Activated CD4-positive, alpha-beta T cell treated with anti-CD3 and anti-CD28 coated beads for 4 hours (primary cell): ENCODE measurements around the gene RIMS1.

Experiments used
- DNase-seq, 2 donors: peaks; one replicate each; pipeline ENCODE4 v3.0.0-alpha.2; 2020

The RIMS1 gene

DNA sequence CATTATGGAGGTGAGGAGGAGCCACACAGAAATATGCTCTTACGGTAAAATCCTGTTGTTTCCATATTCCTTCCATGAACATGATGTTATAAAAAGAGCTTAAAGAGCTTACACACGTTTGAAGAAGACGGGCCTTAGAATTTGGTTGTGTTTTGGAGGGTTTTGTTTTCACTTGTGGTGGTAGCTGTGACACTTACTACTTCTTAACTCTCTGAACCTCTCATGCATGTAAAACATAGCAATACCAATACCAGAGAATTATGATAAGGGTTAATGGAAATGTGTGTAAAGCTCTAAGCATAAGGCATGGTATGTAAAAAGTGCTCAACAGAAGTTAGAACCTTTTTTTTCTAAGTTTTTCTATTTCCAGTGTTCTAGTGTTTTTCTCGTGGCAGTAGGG, 479.4 kb downstream of the RIMS1 start:
- no peak for DNase-seq

DNA sequence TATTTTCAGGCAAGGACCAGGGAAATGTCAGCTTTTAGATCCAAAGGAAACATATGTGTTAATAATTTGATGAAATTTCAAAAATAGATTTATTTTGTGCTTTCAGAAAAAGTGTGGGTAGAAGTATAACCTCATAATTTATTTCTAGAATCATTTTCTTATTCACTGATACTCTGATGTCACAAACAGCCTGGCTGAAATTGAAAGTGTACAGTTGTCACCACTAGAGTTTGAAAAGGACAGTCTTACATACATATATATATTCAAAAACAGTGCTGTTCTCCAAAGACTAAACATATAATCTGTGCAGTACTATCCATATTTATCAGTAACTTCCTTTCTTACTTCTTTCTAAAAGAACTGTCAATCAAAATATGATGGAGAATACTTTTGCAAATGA, 481.1 kb downstream of the RIMS1 start:
- DNase-seq: no peak

DNA sequence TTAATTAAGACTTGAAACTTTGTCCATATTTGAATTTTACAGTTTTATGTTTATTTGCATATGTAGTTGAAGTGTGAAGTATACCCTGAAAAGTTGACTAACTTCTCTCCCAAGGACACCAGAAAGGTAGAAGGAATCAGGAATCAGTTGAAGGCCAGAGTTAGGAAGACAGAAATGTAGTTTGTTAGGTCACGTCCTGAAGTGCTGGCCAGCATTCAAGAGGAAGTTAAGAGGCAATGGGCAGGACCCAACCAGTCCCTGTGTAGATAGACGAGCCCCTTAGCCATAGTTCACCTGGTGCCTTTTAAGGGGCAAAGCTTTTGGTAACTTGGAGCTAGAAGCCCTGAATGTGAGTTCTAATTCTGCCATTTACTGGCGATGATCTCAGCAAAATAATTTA, 485.1 kb downstream of the RIMS1 start:
- DNase-seq: no peak

DNA sequence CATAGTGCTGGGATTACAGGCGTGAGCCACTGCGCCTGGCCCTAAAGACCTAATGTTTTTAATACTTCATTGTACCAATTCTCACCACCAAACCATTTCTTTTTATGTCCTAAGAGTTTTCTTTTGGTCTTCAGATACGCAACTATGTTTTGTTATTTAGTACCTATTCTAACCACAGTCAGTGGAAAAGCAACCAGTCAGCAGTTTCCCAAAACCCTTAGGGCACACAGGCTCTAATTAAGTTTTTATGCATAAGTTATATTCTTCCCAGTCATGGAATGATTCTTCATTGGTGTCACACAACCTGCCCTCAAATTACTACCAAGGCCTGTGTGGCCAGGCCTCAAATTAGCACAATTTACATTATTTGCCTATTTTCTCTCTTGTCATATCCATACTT, 487.8 kb downstream of the RIMS1 start:
- DNase-seq: no peak

DNA sequence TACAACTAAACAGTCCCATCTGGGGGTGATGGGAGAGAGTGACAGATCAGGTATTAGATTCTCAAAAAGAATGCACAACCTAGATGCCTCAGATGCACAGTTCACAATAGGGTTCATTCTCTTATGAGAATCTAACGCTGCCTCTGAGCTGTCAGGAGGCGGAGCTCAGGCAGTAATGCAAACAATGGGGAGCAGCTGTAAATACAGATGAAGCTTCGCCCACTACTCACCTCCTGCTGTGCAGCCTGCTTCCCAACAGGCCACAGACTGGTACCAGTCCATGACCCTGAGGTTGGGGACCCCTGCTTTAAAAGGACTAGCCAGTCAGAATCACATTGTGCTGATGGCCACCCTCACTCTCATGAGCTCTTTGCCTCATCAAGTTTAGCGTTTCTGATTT, 488.5 kb downstream of the RIMS1 start:
- DNase-seq: no peak

DNA sequence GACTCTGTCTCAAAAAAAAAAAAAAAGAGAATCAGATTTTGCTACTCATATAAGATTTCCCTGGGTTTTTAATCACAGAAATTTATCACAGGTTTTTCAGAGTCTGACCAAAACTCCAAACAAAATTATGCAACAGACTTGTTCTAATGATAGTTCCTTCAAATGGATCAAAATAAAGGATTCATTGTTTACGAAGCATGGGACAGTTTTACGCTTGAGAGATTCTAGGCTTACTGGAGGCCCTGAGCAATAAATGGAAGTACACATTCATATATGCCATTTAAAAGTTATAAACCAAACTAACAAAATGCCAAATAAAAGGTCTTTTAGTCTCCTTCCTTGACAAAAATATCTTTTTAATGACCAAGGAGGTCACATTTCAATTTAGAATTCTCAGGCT, 490.4 kb downstream of the RIMS1 start:
- DNase-seq: no peak

DNA sequence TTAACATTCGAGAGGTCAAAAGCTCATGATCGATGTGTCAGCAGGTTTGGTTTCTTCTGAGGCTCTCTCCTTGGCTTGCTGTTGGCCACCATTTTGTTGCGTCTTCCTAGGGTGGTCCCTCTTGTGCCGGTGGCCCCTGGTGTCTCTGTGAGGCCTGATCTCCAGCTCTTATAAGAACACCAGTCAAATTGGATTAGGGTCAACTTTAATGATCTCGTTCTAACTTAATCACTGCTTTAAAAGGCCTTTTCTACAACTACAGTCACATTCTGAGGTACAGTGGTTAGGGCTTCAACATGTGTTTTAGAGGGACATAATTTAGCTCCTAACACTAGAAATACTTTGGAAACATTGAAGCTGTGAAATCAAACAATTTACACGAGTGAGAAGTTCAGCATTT, 494.7 kb downstream of the RIMS1 start:
- DNase-seq: no peak

DNA sequence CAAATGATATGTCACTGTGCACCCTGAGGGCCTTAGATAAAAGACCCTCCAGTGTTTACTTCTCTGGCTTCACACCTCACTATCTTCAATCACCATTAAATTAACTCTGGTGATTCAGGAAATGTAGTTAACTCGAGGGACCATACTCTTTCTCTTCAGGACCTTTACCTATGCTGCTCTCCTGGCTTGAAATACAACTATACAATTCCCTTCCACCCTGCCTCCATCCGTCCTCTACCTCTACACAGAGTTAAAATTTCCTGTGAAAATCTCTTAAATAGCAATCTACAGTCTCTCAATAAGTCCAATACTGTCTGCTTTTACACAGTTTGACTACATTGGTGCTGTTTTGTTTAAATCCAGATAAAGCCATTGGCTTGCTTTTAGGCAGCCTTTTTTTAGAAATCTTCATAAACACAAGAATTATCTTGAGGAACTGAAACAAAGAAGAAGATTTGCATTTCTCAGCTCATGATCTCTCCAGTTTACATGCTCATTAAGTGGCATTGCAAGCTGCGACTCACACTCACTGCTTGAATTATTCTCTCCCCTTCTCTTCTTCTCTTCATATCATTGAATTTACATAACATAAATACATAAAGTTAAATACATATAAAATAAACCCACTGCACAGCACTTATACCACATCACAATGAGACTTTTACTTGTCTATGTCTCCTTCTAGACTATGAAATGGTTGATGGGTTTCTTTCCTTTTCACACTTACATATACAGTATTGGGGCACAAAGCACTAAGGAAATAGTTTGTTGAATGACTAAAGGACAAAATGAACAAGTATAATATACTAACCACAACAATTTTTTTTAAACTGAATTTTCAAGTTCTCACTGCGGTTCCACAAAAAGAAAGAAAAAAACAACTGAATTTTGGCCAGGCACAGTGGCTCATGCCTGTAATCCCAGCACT, 496.5 kb downstream of the RIMS1 start:
- no peak for DNase-seq

DNA sequence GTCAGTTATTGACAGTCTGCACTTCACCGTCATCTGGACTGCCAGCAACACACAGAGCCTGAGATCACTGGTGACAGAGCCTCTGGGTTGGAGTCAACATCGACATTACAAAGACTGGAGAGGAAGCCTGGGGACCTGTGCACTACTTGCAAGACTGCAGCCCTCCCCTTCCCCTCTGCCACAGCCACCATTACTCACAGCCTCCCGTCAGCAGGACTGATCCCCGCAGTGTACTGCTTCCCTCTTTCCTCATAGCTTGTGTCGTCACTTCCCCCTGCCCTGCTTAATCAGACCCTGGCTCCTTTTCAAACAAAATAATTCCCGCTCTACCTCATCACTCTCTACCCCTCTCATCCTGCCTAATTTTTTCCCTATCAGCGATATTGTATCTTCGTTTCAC, 500.0 kb downstream of the RIMS1 start:
- DNase-seq: no peak

DNA sequence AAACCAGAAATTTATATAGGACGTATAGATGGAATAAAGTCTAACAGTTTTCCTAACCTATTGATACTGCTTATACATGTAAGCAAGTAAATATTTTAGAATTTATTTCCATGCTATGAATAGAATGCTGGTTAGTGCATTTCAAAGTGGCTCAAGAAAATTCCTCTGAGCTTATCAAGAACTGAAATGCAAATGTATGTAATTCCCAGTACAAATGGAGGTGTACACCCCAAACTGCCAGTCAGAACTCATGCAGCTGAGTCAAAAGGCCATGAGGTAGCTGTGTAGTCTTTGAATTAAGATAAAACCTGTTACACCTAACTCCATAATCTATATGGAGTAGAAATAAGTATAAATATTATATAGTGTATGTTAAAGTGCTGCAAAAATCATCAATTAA, 503.3 kb downstream of the RIMS1 start:
- no peak for DNase-seq

DNA sequence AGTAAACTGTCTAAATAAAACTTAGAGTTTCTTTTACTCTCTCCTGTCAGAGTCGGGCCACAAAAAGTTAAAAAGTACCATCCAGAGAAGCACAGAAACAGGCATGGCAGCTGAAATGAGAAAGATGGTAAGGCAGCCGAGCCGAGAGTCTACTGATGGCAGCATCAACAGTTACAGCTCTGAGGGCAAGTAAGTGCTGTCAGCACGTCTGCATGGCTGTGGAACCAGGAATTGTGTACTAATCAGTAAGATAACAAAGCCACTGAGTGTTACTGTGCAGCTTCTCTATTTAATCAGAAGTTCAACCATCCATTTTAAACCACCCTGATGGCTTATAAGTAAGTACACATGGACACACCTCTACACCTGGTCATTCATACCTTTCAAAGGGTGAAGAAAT, 504.2 kb downstream of the RIMS1 start:
- DNase-seq: no peak

DNA sequence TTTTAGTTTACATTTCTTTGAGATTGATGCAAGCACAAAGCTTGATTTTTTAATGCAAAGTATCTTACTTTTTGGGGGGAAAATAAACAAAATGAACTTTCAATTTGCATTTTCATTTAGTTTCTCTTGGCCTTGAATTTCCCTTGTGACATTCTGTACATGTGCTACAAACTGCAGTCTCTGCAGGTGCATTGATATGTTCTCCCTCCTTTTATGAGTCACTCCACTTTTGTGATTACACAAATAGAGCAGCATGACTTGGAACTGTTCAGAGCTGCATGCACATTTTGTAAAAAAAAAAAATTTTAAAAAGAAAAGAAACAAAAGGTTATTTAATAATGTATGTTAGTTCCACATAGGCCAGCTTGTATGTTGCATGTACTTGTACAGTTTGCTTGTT, 515.5 kb downstream of the RIMS1 start:
- DNase-seq: no peak

DNA sequence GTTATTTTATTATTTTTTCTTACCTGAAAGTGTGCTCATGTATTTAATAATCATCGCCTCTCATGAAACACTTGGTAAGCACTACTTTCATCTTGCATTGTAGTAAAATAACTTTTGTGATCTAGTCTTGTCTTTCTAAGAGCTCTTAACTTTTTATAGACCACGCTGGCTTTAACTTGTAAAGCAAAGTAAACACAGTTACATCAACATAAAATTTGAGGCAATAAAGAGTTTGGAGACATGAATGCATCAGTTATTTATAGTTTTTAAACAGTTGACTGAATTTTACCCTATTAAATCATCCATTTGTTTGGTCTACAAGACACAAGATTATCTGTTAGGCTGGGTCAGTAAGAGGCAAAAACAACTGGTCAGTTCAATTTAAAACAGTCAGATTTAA, 517.1 kb downstream of the RIMS1 start:
- no peak for DNase-seq

DNA sequence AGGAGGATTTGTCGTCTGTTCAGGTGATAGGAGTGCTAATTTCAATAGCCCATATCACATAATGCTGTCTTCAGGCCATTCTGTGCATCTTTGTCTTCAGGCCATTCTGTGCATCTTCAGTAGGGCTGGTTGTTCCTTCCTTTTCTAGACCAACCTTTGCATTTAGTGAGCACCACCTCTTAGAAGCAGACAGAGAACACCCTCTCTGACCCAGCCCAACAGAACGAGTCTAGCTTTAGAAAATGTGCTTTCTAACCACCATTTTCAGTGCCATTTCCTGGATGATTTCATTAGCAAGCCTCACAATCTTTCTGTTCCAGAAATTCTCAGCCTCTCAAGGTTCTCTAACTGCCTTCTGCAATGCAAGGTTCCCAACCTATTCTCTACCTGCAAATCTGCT, 520.2 kb downstream of the RIMS1 start:
- DNase-seq: no peak

DNA sequence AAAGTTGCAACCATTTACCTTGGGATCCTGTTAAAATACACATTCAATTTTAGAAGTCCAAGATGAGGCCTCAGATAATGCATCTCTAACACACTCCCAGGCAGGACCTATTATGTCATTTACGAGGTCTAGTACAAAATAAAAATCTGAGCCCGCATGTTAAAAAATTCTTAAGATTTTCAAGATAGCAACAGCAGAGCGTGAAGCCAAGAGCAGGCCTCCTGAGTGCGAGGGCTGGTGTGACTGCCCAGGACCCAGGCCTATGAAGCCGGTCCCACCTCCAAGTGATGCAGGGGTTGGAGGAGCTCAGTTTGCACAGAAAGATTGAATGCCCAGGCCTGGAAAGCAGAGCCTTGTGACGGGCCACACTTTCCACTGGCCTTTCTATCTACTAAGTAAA, 524.4 kb downstream of the RIMS1 start:
- no peak for DNase-seq

DNA sequence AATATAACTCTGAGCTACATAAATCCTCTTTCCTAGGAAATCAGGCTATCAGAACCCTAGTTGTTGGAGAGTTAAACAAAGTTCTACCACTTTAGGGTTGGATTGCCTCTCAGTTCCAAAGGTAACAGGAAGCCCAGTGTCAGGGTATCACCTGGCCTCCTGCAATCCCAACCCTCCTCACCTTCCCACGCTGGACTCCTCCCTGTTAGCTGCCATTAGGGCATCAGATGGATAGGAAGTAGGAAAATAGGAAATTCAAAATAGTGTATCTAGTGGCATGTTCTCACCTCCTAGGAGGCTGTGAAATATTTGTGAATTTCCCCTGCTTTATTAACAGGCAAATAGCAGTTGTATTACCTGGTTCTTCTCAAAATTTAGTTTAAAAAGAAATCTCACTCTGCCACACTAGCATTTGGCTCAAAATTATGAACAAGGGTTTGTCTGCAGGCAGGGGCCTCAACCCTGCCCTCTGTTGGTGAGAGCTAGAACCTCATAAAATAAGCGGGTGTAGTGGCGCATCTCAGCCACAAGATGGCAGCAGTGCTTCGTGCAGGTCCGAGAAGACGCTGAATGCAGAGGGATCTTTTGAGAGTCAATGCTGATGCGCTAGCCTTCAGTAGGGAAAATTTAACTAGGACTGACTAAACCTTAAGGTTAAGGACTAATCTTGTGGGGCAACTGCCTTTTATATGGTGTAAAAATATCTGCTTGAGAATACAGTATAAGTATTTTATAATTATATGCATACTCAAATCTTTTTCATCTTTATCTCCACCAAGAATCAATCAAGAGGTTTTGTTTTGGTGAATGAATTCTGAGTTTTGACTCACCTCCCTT, 525.7 kb downstream of the RIMS1 start:
- peak; percentile 59 to 68 for DNase-seq

DNA sequence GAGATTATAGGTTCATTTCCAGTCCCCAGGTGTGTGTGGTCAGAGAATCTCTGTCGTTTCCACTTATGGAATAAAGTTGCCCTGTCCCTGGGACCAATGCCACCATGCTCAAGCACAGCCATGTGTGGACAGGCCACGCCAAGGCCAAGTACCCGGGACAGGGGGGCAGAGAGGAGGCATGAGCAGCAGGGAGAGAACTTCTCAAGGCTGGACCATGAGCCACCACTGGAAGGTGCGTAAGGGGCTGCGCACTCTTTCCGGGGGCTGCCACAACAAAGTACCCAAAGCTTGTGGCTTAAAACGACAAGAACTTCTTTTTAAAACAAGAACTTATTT, 526.3 kb downstream of the RIMS1 start:
- no peak for DNase-seq

DNA sequence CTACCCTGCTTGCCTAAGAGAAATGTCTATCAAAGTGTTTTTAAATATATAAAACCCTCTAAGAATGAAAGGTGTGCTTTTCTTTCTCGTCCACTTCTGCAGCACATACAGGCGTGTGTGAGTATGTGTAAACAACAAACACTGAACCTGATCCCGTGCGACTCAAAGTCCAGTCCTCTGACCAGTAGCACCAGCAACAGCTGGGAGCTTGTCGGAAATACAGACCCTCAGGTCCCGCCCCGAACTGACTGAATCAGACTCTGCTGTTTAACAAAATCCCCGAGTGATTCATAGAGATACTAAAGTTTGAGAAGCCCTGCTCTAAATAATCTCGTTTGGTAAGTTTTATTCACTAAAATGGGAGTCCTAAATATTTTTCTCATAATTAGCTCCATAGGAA, 527.5 kb downstream of the RIMS1 start:
- no peak for DNase-seq

DNA sequence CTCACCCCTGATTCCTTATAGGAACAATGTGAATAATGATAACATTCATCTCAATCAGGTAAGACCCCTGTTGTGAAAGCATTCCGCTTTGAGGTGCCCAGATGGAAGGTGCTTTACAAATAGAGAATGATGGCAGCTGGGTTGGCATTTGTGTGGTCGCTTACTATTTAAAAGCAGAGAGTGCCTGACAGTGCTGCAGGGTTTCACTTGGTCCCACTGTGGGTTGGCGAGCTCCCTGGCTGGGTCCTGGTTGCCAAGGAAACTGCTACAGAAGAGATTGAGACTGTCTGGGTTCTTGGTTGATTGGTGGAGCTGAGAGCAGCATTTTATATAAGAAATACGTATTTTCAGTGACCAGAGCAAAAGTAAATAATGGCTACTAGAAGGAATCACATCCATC, 528.3 kb downstream of the RIMS1 start:
- no peak for DNase-seq

DNA sequence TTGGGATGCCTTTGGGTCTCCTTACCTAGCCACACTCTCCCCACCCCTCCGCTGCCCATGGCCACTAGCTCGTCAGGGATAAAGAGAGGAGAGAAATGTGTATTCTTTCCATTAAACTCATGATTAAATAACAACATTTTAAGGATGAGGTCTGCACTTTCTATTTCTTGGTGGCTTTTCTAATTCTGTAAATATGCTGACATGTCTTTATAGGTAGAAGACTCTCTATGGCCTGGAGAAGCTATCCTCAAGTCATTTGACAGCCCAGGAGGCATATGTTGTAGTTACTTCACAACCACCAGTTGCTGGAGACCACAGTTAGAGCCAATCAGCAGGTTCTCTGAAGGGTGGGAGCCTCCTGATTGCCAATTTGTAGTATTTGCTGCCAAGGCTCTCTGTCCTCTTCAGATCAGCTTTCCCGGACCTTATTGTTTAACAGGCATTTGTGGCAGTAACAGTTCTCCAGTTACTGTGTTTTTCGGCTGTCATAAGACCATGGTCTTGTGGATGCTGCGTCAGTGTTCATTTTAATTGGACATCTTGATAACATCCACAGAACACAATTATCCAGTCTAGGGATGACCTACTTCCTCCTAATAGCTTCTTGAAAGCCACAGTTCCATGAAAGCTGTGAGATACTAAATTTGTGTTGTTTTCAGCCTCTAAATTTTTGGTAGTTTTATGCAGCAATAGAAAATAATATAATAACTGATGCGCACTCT, 530.6 kb downstream of the RIMS1 start:
- DNase-seq: no peak

DNA sequence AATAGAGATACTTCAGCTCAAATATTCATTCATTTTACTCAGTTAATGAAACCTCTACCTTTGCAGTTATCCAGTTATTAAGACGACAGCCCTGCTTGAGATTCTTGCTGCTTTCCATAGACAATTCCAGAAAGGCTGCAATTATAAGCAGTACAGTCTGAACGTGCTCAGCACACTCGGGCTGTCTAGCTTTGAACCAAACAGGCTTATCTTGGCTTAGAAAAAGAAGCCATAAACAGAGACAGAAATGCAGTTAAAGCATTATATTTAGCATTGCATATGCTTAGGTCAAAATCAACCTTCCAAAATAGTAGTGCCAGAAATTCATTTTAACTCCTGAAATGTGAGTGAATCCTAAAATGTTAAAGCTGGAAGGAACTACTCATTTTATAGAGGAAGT, 531.4 kb downstream of the RIMS1 start:
- DNase-seq: no peak

DNA sequence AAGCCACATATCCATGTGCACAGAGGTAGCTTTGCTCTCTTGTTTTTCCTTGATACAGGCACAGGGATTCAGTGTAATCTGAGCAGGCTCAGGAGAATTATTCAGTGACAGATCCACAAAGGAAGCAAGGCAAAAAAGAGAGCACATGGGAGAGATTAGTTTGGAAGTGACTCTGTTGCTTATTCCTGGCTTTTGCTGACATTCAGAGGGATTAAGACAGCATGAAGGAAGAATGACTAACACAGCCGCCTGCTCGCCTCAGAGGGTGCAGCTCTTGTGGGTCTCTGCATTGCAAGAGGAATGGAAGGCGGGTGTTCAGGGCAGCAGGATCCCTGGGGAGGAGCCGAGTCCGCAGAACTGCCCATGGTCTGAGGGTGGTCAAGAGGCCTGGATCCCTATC, 532.1 kb downstream of the RIMS1 start:
- DNase-seq: no peak

DNA sequence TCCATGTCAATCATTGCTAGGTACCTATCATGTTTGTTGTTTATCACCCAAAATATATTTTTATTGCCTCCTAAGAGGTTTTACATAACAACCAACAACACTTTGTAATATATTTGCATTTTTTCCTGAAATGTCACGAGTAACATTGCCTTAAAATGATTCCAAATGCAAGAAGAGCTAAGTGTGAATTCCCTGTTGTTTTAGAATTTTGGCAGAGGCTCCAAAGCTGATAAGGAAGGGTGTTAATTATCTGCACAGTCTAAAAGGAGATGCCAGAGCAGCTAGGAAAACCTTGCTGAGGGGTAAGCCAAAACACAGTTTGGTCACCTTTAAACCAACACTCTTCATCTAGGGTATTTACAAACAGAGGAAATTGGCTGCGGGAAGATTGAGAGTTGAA, 533.6 kb downstream of the RIMS1 start:
- no peak for DNase-seq

DNA sequence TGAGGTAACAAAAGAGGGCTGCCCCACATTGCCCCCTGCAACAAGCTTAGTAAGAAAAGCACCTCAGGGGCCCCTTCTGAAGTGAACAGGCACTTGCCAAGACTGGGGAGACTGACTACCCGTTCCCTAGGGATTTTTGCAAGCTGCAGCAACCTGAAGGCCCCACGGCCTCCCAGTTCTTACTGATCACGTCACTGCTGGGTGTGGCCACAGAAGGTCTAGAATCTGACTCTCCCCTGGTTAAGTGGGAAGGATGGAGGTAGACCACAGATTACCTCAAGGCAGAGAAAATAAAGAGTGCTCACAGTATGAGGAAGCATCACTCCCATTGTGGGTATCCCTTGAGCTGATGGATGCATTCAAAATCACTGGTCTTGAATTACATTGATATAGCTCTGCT, 534.1 kb downstream of the RIMS1 start:
- no peak for DNase-seq
